GM15510 (cell line): Measurements from ENCODE around the gene ARHGAP6.

Experiments used
- POLR2A ChIP-seq: IDR thresholded peaks from 3 replicates; pipeline ENCODE4 v1.6.1; 2011; ENCODE audit warnings: borderline replicate concordance; ENCODE audit not compliant: insufficient read length; ENCODE audit errors: extremely low read depth

Gene ARHGAP6

GRCh38 chrX:11349661-11350337, 315.9 kb downstream of the ARHGAP6 start:
- TF ChIP-seq POLR2A, result no peak

DNA sequence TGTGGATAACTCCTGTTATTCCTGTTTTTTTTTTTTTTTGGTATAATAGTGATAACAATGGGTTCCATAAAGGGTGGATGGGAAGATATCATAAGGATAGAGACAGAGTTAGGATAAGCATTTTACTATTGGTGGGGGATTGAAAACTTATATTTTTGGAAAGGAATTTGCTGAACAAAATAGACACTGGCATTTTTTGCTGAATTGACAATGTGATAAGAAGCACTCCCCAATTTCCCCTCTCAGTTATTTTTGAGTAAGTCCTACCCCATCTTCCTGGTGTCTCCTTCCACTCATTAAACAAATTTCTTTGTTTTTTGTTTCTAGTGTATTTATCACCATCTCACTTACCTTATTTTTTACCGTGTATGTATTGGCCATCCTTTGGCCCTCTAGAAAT, 316.7 kb downstream of the ARHGAP6 start:
- no peak for TF ChIP-seq POLR2A

- TF ChIP-seq POLR2A, result no peak
These were observed 318.4 kb downstream of the ARHGAP6 start for GRCh38 chrX:11347300-11347699.

- TF ChIP-seq POLR2A, result no peak
These were observed 319.5 kb downstream of the ARHGAP6 start for GRCh38 chrX:11346121-11346682.

DNA sequence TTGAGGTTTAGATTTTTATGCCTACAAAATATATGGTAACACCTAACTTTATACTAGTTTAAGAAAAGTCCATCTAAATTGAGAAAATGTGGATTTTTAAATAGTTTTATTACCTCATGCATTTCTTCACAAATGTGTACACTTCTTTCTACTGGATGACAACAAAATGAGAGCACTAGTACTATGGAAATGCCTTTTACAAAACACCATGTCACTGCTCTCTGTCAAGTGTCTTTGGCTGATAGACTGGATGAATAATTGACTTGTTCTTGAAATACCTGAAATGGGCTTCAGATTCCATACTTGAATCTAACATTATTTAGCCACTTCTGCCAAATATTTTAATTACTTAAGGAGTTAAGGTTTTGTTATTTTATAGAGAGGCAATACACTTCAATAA, 323.0 kb downstream of the ARHGAP6 start:
- no peak for TF ChIP-seq POLR2A

DNA sequence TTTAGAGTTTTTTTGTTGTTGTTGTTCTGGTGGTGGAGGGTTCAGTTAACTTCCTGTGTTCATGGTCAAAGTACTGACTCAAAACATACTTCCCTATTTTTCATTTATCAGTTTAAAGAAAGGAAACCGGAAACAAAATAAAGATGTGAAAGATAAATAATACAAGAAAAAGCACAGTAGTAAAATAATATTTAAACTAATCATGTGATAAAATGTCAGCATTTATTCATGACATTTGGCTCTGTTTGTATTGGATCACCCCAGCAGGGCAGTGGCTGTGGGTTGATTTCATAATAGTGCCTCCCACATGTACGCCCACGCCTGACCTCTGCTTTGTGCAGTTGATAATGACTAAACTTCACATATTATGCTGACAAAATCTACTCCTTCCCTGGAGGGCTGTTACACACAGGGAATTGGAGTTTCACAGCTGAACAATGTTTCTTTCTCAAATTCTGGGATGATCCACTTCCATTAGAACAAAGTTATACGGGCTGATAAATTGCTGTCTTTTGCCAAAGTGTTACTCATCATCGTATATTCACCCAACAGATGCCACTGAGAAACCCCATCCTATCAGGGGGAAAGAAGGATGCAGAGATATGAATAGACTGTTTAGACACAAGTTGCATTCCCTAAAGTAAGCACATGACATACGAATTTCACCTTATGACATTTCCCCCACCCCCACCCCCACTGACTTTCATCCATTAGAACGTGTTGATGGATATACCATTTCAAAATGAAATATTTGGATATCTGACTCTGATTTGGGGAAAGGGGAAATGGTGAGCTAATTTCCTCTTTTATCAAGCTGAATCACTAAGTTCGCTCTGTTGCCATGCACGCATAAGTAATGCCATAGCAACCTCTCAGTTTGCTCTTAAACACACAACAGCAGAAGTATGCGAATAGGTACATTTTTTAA, 324.2 kb downstream of the ARHGAP6 start:
- no peak for TF ChIP-seq POLR2A

GRCh38 chrX:11337292-11338009, 328.3 kb downstream of the ARHGAP6 start:
- no peak for TF ChIP-seq POLR2A

DNA sequence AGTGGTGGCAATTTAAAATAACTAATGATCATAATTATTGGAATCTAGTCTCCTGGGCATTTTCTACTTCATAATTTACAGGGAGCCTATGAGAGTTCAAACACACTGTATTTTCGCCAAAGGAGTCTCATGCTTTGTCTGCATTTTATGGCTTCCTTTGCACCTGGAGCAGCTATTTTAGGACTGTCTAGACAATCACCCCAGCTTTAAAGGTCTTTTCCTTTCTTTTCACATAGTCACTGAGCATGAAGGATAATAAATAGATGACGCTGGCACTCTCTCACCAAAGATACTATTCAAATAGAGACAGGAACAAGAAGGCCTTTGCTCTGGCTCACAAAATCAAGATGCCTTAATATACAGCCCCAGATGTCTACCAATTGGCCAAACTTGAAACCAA, 329.5 kb downstream of the ARHGAP6 start:
- TF ChIP-seq POLR2A, result no peak

DNA sequence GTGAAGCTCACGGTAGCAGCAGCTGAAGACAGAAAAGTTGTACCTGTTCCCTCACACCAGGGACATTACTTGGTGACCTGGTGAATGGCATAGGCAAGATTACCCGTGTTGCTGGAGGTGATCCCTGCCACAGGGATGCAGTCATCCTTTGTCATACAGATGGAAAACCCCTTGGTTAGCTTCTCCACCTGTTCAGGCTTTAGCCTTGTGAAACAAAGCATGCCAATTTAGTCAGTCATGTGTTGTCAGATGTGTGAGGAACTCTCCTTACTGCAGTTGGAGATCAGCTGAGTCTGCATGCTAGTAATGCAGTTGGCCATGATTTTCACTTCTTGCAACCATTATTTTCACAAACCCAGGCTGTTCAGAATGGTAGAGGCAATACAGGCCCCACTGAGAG, 331.6 kb downstream of the ARHGAP6 start:
- no peak for TF ChIP-seq POLR2A

DNA sequence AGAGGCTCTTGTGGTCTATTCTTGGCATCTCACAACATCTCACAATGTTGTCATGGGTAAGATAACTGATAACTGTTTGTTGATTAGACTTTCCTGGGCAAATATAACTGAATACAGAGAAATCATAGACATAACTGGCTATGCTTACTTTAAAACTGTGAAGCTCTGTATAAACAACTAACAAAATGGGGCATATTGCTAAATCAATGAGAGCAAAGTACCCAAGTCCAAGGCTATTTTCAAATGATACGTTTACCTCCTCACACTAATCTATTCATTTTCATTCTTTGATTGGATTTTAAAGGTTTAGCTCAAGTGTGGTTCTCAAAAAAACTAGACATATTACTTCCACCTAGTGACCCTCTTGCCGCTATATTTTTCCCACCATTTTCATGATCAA, 333.9 kb downstream of the ARHGAP6 start:
- no peak for TF ChIP-seq POLR2A

DNA sequence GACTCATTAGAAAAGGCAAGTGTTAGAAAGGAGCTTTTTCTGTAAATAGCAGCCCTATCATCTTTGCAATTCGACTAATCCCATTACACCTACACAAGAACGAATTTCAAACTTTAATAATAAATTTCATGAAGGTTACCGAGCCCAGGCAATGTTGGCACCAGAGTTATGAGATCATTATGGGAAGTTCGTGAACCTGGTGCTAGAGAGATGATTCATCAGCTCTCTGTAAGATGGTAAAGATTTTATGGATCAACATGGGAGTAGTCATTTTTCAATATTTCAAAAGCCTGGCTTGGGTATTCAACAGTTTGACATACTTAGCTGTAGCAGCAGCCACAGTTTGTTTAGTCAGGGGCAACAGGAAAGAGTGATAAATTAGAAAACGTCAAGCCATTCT, 336.7 kb downstream of the ARHGAP6 start:
- no peak for TF ChIP-seq POLR2A

- TF ChIP-seq POLR2A, result no peak
These were observed 337.6 kb downstream of the ARHGAP6 start for GRCh38 chrX:11328134-11328533.

DNA sequence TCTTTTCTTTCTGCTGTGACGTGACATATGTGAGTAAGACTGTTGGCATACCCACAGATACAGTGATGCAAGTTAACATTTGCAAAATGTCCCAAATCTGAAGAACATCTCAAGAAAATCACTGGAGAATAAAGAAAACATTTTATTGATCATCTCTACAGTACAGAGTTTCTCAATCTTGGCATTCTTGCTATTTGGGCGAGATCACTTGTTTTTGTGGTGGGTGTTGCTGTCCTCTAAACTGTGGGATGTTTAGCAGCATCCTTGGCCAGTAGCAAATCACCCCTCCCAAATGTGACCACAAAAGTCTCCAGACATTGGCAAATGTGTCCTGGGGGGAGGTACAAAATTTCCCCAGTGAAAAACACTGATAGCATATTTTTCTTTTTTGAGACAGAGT, 343.7 kb downstream of the ARHGAP6 start:
- no peak for TF ChIP-seq POLR2A

DNA sequence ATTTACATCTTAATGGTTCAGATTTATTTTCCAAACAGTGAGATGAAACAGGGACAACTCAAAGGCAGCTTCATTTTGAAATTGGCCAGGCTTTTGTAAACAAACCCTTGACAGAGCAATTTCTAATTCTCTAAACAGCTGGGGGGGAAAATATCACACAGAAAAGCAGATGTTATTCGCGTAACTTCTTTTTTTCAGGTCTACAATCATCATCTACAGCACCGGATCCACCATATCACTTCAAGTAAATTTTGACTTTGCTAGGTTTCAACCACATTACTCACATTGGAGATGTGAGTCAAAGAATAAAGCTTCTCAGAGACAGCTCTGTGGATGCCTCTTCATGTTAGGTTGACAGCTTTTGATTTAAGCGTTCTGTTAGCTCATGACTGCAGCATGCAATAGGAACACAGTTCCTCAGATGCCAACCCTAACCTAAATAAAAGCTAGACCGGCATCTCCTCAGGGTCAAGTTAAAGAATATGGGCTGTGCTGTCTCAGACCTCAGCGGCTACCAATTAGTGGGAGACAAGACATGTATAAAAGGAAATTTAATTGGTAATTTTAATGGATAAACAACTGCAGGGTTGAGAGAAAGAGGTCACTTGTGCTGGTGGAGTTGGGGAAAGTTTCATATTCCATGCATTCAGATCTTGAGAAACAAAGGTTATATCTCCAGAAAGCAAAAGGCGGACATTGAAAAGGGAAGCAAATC, 345.8 kb downstream of the ARHGAP6 start:
- TF ChIP-seq POLR2A, result no peak
